GM23338 (cell line): ENCODE measurements around the gene NLRC5. TPM values are rescaled to one million over a fixed set of nuclear protein-coding genes. Genes with fewer than 3 reads are reported as not detected.

Experiments used
- ATAC-seq: fragments of 200-7000 bp; cut with Tn5 transposase; 3 replicates; pipeline ENCODE4 v1.9.1; 2020
- DNase-seq: peaks from one replicate; pipeline ENCODE4 v3.0.0-alpha.2; 2015; ENCODE audit warnings: low spot score
- H2AFZ ChIP-seq: fragments of 200-600 bp; sonication (generic); 2 replicates; pipeline ENCODE4 v1.8.0; 2016; ENCODE audit warnings: antibody characterized with exemption, mild to moderate bottlenecking, moderate library complexity
- H3F3A ChIP-seq: fragments of 200-600 bp; sonication (generic); replicated peaks from 2 replicates; pipeline ENCODE4 v1.8.0; 2017; ENCODE audit warnings: antibody characterized with exemption, mixed run types, low read depth
- H3K27ac ChIP-seq: fragments of 200-600 bp; sonication (generic); 2 replicates; pipeline ENCODE4 v1.6.1; 2016; ENCODE audit warnings: low read depth
- H3K27me3 ChIP-seq: fragments of 200-600 bp; sonication (generic); 2 replicates; pipeline ENCODE4 v1.8.0; 2016; ENCODE audit warnings: mild to moderate bottlenecking, mixed run types, moderate library complexity; ENCODE audit not compliant: insufficient read depth
- H3K36me3 ChIP-seq: fragments of 200-600 bp; sonication (generic); 2 replicates; pipeline ENCODE4 v1.8.0; 2016; ENCODE audit warnings: mild to moderate bottlenecking; ENCODE audit not compliant: insufficient read depth
- H3K4me1 ChIP-seq: fragments of 200-600 bp; sonication (generic); 2 replicates; pipeline ENCODE4 v1.8.0; 2016; ENCODE audit warnings: mild to moderate bottlenecking, moderate library complexity; ENCODE audit not compliant: insufficient read depth
- H3K4me2 ChIP-seq: fragments of 200-600 bp; sonication (generic); 2 replicates; pipeline ENCODE4 v1.7.1; 2017; ENCODE audit warnings: mixed run types
- H3K4me3 ChIP-seq: fragments of 200-600 bp; sonication (generic); 2 replicates; pipeline ENCODE4 v1.6.1; 2016; ENCODE audit warnings: mixed run types
- H3K79me2 ChIP-seq: fragments of 200-600 bp; sonication (generic); replicated peaks from 2 replicates; pipeline ENCODE4 v1.8.0; 2017; ENCODE audit warnings: mild to moderate bottlenecking; ENCODE audit not compliant: insufficient read depth
- H3K9me2 ChIP-seq: fragments of 200-600 bp; sonication (generic); 2 replicates; pipeline ENCODE4 v1.8.0; 2017; ENCODE audit not compliant: insufficient read depth
- H4K20me1 ChIP-seq: fragments of 200-600 bp; sonication (generic); replicated peaks from 2 replicates; pipeline ENCODE4 v1.8.0; 2017; ENCODE audit warnings: mild to moderate bottlenecking; ENCODE audit not compliant: insufficient read depth
- H3K27ac Mint-ChIP-seq: 2 replicates; pipeline ENCODE4 v1.8.0; 2020; ENCODE audit warnings: inconsistent platforms, mild to moderate bottlenecking, moderate library complexity, mixed read lengths
- H3K27me3 Mint-ChIP-seq: 3 replicates; pipeline ENCODE4 v1.8.0; 2022; ENCODE audit warnings: low read depth, mild to moderate bottlenecking, moderate library complexity, mixed read lengths, inconsistent platforms; ENCODE audit not compliant: insufficient read depth, poor library complexity
- H3K36me3 Mint-ChIP-seq: 3 replicates; pipeline ENCODE4 v1.8.0; 2021; ENCODE audit warnings: low read depth, mild to moderate bottlenecking, inconsistent platforms, moderate library complexity, mixed read lengths
- H3K4me1 Mint-ChIP-seq: 3 replicates; pipeline ENCODE4 v1.8.0; 2020; ENCODE audit warnings: mild to moderate bottlenecking, inconsistent platforms, mixed read lengths
- H3K4me3 Mint-ChIP-seq: 3 replicates; pipeline ENCODE4 v1.8.0; 2021; ENCODE audit warnings: moderate library complexity, mild to moderate bottlenecking, inconsistent platforms, mixed read lengths
- H3K9me3 Mint-ChIP-seq: 3 replicates; pipeline ENCODE4 v1.8.0; 2020; ENCODE audit warnings: moderate library complexity, mild to moderate bottlenecking, inconsistent platforms, mixed read lengths
- CREB1 ChIP-seq: fragments of 250-450 bp; sonication (Bioruptor Pico); IDR thresholded peaks from 2 replicates; pipeline ENCODE4 v1.5.0; 2020; ENCODE audit warnings: low read depth, mild to moderate bottlenecking, moderate library complexity
- EZH2 ChIP-seq: fragments of 200-600 bp; sonication (generic); IDR thresholded peaks from one replicate; pipeline ENCODE4 v1.8.0; 2017; ENCODE audit warnings: antibody characterized with exemption, mild to moderate bottlenecking, low read depth; ENCODE audit not compliant: unreplicated experiment
- NANOG ChIP-seq: IDR thresholded peaks from 2 replicates; pipeline ENCODE4 v1.6.1; 2016; ENCODE audit warnings: antibody characterized with exemption, borderline replicate concordance
- POLR2AphosphoS5 ChIP-seq: IDR thresholded peaks from 2 replicates; pipeline ENCODE4 v1.6.1; 2016; ENCODE audit warnings: antibody characterized with exemption, low read depth
- STAT1 ChIP-seq: IDR thresholded peaks from one replicate; pipeline ENCODE4 v1.6.1; 2016; ENCODE audit warnings: antibody characterized with exemption; ENCODE audit not compliant: unreplicated experiment
- ZNF114 ChIP-seq: fragments of 250-450 bp; sonication (Bioruptor Pico); IDR thresholded peaks from 2 replicates; pipeline ENCODE4 v1.5.0; 2020; ENCODE audit warnings: mild to moderate bottlenecking, moderate library complexity
- polyA plus RNA-seq: library from polyadenylated mRNA; unstranded; fragments of >200 nt; fragmentation: Nextera tagmentation; extraction: Ambion mirVana; gene quantifications from 2 replicates; pipeline ENCODE4 v1.2.1, GENCODE V29; 2016
- total RNA-seq: library from RNA; depleted of rRNA; stranded (reverse); fragments of >200 nt; shearing (Covaris generic); gene quantifications from 2 replicates; pipeline ENCODE4 v1.2.3, GENCODE V29; 2014
- TF ChIP-seq, protein P1 (sequence below): fragments of 250-450 bp; sonication (Bioruptor Pico); IDR thresholded peaks from 2 replicates; pipeline ENCODE4 v1.5.0; 2020; ENCODE audit warnings: mild to moderate bottlenecking, moderate library complexity
- TF ChIP-seq, protein P2 (sequence below), 2 experiments: fragments of 200-600 bp in 1 of 2; sonication (generic) in 1 of 2; conservative IDR thresholded peaks; 2 replicates each; pipeline versions ENCODE4 v1.5.1 to v1.6.1; 2016 to 2017; ENCODE audit warnings: antibody characterized with exemption in 2 of 2, low read depth in 2 of 2, mild to moderate bottlenecking in 2 of 2, moderate library complexity in 1 of 2

NLRC5 gene
- total and polyA plus RNA-seq, 2 experiments from 2014 or later: 2.3 to 3.9 TPM

DNA sequence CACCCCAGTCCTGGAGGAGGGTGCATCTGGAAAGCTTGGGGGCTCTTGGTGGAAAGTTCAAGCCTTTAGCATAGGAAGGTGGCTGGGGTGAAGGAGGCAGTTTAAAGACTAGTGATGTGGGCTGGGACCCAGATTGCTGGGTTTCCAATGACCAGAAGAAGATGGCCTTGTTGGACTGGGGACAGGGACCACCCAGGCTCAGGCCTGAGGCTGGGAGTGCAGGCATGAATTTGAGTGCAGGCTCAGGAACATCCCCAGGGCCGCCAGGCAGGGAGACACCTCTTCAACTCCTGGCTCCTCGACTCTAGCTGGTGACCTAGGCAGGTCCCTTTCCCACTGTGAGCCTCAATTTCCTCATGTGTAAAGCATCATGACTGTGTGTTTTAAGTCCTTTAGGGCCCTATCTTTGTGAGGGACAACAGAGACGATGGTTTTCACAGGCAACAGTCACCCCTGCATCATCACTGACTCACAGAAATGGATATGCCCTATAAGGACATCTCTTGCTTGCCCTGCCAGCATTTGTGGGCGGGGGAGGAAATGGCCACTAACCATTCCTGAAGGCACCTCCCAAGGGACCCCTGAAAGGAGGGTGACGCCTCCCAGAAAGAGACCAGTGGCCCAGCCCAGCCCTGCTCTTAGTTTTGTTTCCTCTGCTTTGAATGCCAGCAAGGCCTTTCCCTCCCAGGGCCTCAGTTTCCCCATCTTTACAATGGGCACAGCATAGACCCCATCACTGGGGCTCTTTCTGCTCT, 11.1 kb downstream of the NLRC5 start:
- ATAC-seq (no peak), DNase-seq (no peak)
- Histone ChIP-seq H3F3A (no peaks in the 10 kb centered on the region), H3K4me2 (no peak overlapping the region), H4K20me1 (no peaks in the 10 kb centered on the region), H3K4me1 (peaks cover 6% of the 10 kb centered on the region; the same call in 1 of the 2 replicates), H3K36me3 (no peaks in the 10 kb centered on the region), H3K27me3 (no peaks in the 10 kb centered on the region), H3K27ac (no peak overlapping the region), H3K9me2 (no peaks in the 10 kb centered on the region), H2AFZ (no peak overlapping the region), H3K4me3 (no peak overlapping the region), H3K79me2 (no peaks in the 10 kb centered on the region)
- Mint-ChIP-seq H3K36me3 (no peaks in the 10 kb centered on the region), H3K27me3 (peaks cover 13% of the 10 kb centered on the region), H3K9me3 (no peaks in the 10 kb centered on the region), H3K27ac (no peak overlapping the region), H3K4me1 (peaks cover 16% of the 10 kb centered on the region), H3K4me3 (no peak overlapping the region)
- TF ChIP-seq NANOG (no peak), EZH2 (no peak), ZNF114 (no peak), POLR2AphosphoS5 (no peak), STAT1 (no peak), CREB1 (CRISPR knock-in tag) (no peak)
- TF ChIP-seq, protein P1, sequence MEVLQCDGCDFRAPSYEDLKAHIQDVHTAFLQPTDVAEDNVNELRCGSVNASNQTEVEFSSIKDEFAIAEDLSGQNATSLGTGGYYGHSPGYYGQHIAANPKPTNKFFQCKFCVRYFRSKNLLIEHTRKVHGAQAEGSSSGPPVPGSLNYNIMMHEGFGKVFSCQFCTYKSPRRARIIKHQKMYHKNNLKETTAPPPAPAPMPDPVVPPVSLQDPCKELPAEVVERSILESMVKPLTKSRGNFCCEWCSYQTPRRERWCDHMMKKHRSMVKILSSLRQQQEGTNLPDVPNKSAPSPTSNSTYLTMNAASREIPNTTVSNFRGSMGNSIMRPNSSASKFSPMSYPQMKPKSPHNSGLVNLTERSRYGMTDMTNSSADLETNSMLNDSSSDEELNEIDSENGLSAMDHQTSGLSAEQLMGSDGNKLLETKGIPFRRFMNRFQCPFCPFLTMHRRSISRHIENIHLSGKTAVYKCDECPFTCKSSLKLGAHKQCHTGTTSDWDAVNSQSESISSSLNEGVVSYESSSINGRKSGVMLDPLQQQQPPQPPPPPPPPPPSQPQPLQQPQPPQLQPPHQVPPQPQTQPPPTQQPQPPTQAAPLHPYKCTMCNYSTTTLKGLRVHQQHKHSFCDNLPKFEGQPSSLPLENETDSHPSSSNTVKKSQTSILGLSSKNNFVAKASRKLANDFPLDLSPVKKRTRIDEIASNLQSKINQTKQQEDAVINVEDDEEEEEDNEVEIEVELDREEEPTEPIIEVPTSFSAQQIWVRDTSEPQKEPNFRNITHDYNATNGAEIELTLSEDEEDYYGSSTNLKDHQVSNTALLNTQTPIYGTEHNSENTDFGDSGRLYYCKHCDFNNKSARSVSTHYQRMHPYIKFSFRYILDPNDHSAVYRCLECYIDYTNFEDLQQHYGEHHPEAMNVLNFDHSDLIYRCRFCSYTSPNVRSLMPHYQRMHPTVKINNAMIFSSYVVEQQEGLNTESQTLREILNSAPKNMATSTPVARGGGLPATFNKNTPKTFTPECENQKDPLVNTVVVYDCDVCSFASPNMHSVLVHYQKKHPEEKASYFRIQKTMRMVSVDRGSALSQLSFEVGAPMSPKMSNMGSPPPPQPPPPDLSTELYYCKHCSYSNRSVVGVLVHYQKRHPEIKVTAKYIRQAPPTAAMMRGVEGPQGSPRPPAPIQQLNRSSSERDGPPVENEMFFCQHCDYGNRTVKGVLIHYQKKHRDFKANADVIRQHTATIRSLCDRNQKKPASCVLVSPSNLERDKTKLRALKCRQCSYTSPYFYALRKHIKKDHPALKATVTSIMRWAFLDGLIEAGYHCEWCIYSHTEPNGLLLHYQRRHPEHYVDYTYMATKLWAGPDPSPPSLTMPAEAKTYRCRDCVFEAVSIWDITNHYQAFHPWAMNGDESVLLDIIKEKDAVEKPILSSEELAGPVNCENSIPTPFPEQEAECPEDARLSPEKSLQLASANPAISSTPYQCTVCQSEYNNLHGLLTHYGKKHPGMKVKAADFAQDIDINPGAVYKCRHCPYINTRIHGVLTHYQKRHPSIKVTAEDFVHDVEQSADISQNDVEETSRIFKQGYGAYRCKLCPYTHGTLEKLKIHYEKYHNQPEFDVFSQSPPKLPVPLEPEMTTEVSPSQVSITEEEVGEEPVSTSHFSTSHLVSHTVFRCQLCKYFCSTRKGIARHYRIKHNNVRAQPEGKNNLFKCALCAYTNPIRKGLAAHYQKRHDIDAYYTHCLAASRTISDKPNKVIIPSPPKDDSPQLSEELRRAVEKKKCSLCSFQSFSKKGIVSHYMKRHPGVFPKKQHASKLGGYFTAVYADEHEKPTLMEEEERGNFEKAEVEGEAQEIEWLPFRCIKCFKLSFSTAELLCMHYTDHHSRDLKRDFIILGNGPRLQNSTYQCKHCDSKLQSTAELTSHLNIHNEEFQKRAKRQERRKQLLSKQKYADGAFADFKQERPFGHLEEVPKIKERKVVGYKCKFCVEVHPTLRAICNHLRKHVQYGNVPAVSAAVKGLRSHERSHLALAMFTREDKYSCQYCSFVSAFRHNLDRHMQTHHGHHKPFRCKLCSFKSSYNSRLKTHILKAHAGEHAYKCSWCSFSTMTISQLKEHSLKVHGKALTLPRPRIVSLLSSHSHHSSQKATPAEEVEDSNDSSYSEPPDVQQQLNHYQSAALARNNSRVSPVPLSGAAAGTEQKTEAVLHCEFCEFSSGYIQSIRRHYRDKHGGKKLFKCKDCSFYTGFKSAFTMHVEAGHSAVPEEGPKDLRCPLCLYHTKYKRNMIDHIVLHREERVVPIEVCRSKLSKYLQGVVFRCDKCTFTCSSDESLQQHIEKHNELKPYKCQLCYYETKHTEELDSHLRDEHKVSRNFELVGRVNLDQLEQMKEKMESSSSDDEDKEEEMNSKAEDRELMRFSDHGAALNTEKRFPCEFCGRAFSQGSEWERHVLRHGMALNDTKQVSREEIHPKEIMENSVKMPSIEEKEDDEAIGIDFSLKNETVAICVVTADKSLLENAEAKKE: no peak
- TF ChIP-seq, protein P2, sequence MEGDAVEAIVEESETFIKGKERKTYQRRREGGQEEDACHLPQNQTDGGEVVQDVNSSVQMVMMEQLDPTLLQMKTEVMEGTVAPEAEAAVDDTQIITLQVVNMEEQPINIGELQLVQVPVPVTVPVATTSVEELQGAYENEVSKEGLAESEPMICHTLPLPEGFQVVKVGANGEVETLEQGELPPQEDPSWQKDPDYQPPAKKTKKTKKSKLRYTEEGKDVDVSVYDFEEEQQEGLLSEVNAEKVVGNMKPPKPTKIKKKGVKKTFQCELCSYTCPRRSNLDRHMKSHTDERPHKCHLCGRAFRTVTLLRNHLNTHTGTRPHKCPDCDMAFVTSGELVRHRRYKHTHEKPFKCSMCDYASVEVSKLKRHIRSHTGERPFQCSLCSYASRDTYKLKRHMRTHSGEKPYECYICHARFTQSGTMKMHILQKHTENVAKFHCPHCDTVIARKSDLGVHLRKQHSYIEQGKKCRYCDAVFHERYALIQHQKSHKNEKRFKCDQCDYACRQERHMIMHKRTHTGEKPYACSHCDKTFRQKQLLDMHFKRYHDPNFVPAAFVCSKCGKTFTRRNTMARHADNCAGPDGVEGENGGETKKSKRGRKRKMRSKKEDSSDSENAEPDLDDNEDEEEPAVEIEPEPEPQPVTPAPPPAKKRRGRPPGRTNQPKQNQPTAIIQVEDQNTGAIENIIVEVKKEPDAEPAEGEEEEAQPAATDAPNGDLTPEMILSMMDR (conservative IDR thresholded peaks at IDR 0.05; ENCODE audit: low read depth in 2 of 2): no peak
